ENCODE data around the gene BATF2. TPM values are rescaled to one million over a fixed set of nuclear protein-coding genes. Genes with fewer than 3 reads are reported as not detected.
A peak's percentile ranks its signal among the peaks of the same experiment; 100 is the strongest.

BATF2 gene, protein sequence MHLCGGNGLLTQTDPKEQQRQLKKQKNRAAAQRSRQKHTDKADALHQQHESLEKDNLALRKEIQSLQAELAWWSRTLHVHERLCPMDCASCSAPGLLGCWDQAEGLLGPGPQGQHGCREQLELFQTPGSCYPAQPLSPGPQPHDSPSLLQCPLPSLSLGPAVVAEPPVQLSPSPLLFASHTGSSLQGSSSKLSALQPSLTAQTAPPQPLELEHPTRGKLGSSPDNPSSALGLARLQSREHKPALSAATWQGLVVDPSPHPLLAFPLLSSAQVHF
- total RNA-seq: under 1 TPM in 1 of 3 donors, not detected in 2; 0.33 TPM

DNA sequence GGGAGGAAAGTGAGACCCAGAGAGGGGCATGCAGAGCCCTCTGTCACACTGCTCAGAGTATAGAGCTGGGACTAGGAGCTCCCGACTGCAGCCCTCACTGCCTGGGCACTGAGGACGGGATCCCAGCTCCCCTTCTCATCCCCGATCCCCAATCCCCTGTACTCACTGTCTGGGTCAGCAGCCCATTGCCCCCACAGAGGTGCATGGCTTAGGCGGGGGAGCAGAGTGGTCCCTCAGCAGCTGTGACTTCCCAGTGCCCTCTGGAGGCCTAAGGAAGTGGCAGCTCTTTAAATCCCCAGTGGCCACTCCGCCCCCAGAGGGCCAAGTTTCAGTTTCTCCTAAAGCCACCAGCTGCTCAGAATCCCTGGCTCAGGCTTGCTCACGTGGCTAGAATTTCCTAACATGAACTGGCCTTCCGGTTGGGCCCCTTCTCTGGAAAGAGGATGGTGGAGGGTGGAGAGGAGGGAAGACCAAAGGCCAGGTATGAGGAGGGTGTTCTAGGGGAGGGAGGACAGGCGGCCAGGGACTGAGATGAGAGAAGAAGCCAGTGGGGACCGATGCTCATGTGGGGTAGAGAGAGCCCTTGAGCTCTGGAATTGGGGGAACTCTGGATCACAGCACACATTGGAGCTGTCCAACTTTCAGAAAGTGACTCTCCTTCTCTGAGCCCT is at the start of gene BATF2:
Gene BATF2, minus strand, starts transcription at position 262 of the 671 bp plus-strand sequence. Its CDS starts 57 bp downstream, at position 205.
- H3K27me3 Mint-ChIP-seq (ENCODE audit: low read depth): no peaks in the 10 kb centered on the region
- no peaks in the 10 kb centered on the region for H3K36me3 Mint-ChIP-seq (ENCODE audit: insufficient read depth)
- peaks cover 14% of the 10 kb centered on the region for H3K4me1 Mint-ChIP-seq (ENCODE audit: low read depth)
- DNase-seq: no peak
- H3K9me3 Mint-ChIP-seq: no peaks in the 10 kb centered on the region
- H3K4me3 Mint-ChIP-seq: no peak within 1 kb of the TSS
- ATAC-seq: no peak

DNA sequence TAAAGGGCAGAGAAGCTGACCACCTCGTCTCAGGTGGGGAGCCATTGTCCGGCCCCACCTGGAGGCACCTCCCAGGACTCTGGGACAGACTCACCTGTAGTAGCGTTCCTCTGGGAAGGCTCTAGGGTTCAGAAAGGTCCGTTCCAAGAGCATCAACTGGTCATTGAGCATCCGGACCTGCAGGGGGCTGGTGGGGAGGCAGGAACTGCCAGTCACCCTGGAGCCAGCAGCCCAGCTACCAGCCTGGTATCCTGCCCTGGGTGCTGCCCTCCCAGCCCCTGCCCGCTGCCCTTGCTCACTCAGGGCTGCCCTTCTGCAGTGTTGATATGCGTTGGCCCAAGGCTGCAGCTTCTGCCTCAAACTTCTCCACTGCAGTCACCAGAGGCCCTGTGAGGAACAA is 49.0 kb upstream of the BATF2 start:
- DNase-seq: no peak
- no peak for ATAC-seq
- Mint-ChIP-seq H3K36me3 (ENCODE audit: insufficient read depth) (peaks cover 4% of the 10 kb centered on the region), H3K9me3 (no peaks in the 10 kb centered on the region), H3K27me3 (ENCODE audit: low read depth) (no peaks in the 10 kb centered on the region), H3K4me1 (ENCODE audit: low read depth) (peaks cover 24% of the 10 kb centered on the region), H3K4me3 (no peak overlapping the region)

DNA sequence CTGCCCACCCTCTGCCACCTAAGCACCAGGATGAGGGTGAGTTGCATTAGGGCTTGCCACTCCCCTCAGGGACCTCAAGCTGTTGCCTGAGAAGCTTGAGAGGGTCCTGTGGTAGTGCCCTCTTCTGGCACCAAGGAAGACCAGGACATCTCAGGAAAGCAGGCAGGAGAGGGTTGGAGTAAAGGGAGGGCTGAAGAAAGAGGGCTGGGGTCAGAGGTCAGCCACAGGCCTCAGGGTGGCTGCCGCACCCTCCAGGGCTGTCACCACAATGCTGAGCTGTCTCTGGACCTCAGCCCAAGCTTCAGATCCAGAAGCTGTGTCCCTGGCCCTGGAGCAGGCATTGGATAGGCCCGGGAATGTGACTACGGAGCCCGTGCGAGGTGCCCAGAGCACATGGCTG is 48.3 kb upstream of the BATF2 start:
- Mint-ChIP-seq H3K9me3 (no peaks in the 10 kb centered on the region), H3K36me3 (ENCODE audit: insufficient read depth) (peaks cover 4% of the 10 kb centered on the region), H3K4me3 (no peak overlapping the region), H3K27me3 (ENCODE audit: low read depth) (no peaks in the 10 kb centered on the region), H3K4me1 (ENCODE audit: low read depth) (peaks cover 27% of the 10 kb centered on the region)
- ATAC-seq (no peak), DNase-seq (no peak)

DNA sequence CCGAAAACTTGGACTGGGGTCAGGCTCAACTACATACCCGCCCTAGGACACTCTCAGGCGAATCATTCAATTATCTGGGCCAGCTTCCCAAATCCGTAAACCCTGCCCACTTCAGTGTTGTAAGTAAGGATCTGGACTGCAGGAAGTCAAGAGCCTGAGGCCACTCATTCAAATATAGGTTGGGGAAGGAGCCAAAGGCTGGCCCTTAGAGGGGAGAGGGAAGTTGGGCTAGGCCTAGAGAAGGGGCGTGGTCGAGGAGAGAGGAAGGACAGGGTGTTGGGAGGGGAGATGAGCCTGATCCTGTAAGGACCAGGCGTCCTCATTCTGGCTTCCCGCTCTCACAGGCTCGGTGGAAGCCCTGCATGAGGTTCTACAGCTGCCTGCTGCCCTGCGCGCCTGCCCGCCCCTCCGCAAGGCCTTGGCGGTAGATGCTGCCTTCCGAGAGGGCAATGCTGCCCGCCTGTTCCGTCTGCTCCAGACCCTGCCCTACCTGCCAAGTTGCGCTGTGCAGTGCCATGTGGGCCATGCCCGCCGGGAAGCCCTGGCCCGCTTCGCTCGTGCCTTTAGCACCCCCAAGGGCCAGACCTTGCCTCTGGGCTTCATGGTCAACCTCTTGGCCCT is 47.2 kb upstream of the BATF2 start:
- DNase-seq (no peak), ATAC-seq (no peak)
- Mint-ChIP-seq H3K27me3 (ENCODE audit: low read depth) (no peaks in the 10 kb centered on the region), H3K36me3 (ENCODE audit: insufficient read depth) (peaks cover 4% of the 10 kb centered on the region), H3K4me3 (no peak overlapping the region), H3K4me1 (ENCODE audit: low read depth) (peaks cover 27% of the 10 kb centered on the region), H3K9me3 (no peaks in the 10 kb centered on the region)

DNA sequence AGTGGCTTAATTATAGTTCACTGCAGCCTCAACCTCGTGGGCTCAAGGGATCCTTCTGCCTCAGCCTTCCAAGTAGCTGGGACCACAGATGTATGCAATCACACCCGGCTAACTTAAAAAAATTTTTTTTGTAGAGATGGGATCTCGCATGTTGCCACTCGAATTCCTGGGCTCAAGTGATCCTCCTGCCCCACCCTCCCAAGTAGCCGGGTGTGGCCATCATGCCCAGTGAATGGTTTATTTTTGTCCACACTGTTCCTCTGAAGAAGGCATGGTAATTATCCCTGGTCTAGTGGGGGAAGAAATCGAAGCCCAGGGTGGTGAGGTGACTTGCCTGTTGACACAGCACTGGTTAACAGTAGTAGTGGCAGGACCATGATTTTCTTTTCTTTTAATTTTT is 46.1 kb upstream of the BATF2 start:
- no peak for ATAC-seq
- no peaks in the 10 kb centered on the region for H3K27me3 Mint-ChIP-seq (ENCODE audit: low read depth)
- peaks cover 24% of the 10 kb centered on the region for H3K4me1 Mint-ChIP-seq (ENCODE audit: low read depth)
- peaks cover 4% of the 10 kb centered on the region for H3K36me3 Mint-ChIP-seq (ENCODE audit: insufficient read depth)
- H3K9me3 Mint-ChIP-seq: no peaks in the 10 kb centered on the region
- H3K4me3 Mint-ChIP-seq: peak overlapping the region; percentile 83
- DNase-seq: no peak

DNA sequence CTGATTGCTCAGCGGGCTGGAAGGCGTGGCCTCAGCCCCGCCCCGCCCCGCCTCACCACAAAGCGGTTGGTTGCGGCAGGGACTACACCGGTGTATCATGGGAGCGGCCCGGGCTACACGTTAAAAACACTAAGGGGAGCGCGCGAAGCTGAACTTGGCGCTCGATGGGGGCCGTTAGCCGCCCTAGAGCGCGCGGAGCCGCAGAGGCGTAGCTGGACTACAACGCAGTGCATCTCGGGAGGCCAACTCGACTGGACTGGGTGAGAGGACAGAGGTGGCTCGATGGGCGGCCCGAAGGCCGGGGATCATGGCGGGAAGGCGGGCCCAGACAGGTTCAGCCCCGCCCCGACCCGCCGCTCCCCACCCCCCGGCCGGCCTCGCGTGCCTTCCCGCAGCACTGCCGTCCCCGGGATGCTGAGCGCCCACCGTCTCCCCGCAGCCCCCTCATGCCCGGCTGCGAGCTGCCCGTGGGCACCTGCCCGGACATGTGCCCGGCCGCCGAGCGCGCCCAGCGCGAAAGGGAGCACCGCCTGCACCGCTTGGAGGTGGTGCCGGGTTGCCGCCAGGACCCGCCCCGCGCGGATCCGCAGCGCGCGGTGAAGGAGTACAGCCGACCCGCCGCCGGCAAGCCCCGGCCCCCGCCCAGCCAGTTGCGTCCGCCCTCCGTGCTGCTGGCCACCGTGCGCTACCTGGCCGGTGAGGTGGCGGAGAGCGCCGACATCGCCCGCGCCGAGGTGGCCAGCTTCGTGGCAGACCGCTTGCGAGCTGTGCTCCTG is 44.3 kb upstream of the BATF2 start, which contains the start of gene SAC3D1:
Gene SAC3D1, plus strand, starts transcription at position 364 of the 776 bp plus-strand sequence. Its CDS starts 83 bp downstream, at position 447.
- Mint-ChIP-seq H3K4me1 (ENCODE audit: low read depth) (peaks cover 8% of the 10 kb centered on the region), H3K27me3 (ENCODE audit: low read depth) (no peaks in the 10 kb centered on the region), H3K36me3 (ENCODE audit: insufficient read depth) (peaks cover 4% of the 10 kb centered on the region), H3K4me3 (peak within 1 kb of the TSS; percentile 90), H3K9me3 (no peaks in the 10 kb centered on the region)
- ATAC-seq (peak; percentile 93 to 95), DNase-seq (peak; percentile 76)

DNA sequence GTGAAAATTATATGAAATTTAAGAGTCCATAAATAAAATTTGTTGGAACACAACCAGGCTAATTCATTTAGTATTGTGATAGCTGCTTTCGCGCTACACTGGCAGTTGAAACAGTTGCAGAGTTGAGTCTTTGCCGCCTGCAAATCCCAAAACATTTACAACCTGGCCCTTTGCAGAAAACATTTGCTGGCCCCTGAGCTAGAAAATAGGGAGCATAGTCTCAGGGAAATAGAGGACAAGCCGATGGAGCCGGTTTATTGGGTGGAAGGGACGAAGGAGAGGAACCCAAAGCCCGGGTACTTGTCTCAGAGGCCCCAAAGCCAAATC is 43.7 kb upstream of the BATF2 start:
- H3K4me3 Mint-ChIP-seq: peak overlapping the region; percentile 90
- peaks cover 8% of the 10 kb centered on the region for H3K4me1 Mint-ChIP-seq (ENCODE audit: low read depth)

DNA sequence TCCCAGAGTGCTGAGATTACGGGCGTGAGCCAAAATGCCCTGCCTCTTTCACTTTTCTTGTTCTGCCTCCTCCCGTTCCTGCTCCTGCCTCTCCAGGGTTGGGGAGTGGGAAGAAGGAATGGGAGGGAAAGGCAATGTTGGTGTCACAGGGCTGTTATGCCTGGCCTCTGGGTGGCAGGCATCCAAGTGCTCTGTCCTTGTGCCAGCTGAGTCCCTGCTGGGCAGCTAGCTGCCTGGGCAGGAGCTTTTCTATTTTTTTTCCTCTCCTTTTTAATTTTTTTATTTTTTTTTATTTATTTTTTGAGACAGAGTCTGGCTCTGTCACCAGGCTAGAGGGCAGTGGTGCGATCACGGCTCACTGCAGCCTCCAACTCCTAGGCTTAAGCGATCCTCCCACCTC is 40.2 kb upstream of the BATF2 start:
- H3K27me3 Mint-ChIP-seq (ENCODE audit: low read depth): no peaks in the 10 kb centered on the region
- ATAC-seq (no peak), DNase-seq (no peak)
- no peaks in the 10 kb centered on the region for H3K9me3 Mint-ChIP-seq
- H3K4me1 Mint-ChIP-seq (ENCODE audit: low read depth): peaks cover 4% of the 10 kb centered on the region
- H3K36me3 Mint-ChIP-seq (ENCODE audit: insufficient read depth): no peaks in the 10 kb centered on the region
- H3K4me3 Mint-ChIP-seq: no peak overlapping the region

More for the DNA sequence above, 43.7 kb upstream of the BATF2 start:
- Mint-ChIP-seq H3K9me3 (no peaks in the 10 kb centered on the region), H3K27me3 (ENCODE audit: low read depth) (no peaks in the 10 kb centered on the region), H3K36me3 (ENCODE audit: insufficient read depth) (peaks cover 4% of the 10 kb centered on the region)
- no peak for DNase-seq
- ATAC-seq: no peak

DNA sequence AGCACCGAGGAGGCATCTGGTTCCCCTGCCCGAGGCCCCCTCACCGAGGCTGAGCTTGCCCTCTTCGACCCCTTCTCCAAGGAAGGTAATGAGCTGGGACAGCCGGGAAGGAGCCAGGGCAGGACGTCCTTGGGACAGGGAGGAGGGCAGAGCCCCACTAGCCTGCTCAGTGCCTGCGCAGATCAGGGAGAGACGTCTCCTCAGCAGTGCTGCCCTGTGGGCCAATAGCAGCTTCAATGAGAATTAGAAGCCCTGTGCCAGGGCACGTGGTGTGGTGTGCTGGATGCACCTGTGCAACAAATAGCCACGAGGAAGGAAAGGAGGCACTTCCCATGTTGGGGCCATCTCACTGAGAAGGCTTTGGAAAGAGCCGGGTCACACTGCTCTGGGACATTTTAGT is 38.8 kb upstream of the BATF2 start:
- DNase-seq: no peak
- no peak for ATAC-seq
- Mint-ChIP-seq H3K9me3 (no peaks in the 10 kb centered on the region), H3K4me3 (no peak overlapping the region), H3K4me1 (ENCODE audit: low read depth) (peaks cover 1% of the 10 kb centered on the region), H3K27me3 (ENCODE audit: low read depth) (no peaks in the 10 kb centered on the region), H3K36me3 (ENCODE audit: insufficient read depth) (no peaks in the 10 kb centered on the region)

DNA sequence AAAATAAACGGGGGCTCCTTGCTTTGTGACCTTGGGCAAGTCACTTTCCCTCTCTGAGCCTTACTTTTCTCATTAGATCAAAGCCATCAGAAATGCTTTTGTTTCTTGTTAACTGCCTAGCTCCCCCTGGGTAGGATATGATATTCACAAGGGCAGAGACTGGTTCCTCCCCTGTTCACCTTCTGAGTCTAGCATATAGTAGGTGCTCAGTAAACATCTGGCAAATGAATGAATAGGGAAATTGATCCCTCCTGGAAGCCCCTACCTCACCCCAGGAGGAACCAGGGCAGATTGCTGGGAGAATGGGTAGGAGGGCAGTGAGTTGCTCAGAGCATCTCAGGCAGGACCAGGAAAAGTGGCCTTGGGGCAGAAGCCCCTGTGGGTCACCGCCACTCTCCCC is 37.7 kb upstream of the BATF2 start:
- no peak overlapping the region for H3K4me3 Mint-ChIP-seq
- ATAC-seq: no peak
- no peak for DNase-seq

DNA sequence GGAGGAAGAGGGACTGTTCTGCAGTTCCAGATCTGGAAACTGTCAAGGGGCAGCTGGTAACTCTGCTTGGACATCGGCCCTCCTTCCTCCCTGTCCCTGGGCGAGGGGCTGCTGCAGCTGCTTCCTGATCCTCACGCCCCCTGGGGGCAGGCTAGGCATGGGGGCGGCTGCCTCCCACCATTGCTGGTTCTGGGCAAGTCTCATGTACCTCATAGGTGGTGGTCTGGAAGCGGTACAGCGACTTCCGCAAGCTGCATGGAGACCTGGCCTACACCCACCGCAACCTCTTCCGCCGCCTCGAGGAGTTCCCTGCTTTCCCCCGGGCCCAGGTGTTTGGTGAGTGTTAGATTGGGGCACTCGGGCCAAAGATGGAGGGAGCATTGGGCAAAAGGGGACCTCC is 35.4 kb upstream of the BATF2 start:
- ATAC-seq (no peak), DNase-seq (no peak)
- H3K4me1 Mint-ChIP-seq (ENCODE audit: low read depth): peaks cover 9% of the 10 kb centered on the region
- no peaks in the 10 kb centered on the region for H3K27me3 Mint-ChIP-seq (ENCODE audit: low read depth)
- H3K9me3 Mint-ChIP-seq: no peaks in the 10 kb centered on the region
- H3K4me3 Mint-ChIP-seq: no peak overlapping the region
- H3K36me3 Mint-ChIP-seq (ENCODE audit: insufficient read depth): no peaks in the 10 kb centered on the region

More for the DNA sequence above, 37.7 kb upstream of the BATF2 start:
- Mint-ChIP-seq H3K27me3 (ENCODE audit: low read depth) (no peaks in the 10 kb centered on the region), H3K36me3 (ENCODE audit: insufficient read depth) (no peaks in the 10 kb centered on the region), H3K4me1 (ENCODE audit: low read depth) (no peaks in the 10 kb centered on the region), H3K9me3 (no peaks in the 10 kb centered on the region)

DNA sequence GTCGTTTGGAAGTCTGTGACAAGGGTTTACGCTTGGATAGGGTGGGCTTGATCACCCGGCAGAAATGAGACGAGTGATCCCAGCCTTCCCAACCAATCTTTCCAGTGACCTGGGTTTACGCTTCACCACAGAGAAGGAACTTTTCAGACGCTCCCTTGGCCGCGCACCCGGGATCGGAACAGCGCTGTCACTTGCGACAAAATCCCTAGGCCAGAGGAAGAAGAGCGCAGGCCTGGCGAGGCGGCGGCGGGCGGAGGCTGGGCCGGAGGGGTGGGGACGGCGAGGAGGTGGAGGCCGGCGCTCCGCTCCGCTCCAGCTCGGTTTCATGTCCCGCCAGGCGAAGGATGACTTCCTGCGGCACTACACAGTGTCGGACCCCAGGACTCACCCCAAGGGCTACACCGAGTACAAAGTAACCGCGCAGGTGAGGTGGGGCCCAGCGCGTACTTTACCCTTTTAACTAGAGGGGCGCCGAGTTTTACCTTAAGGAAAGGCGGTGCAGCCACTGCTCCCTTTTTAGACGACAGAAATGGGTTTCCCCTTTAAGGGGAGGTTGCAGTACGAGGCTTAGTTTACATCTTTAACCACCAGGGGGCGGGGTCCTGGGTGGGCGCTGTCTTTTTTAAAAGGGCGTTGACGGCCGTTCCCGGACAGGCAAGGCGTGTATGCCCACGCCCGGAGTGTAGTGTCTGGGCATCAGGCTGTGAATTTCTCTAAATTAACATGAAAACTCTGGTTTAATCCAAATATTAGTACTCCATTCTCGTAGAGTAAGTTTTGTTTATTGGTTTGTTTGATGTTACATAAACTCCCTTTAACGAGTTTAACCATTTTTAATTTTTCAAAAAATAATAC is 30.7 kb upstream of the BATF2 start, which contains the start of gene SNX15:
Gene SNX15, plus strand, starts transcription at position 227 of the 855 bp plus-strand sequence. Its CDS starts 99 bp downstream, at position 326.
- peaks cover 13% of the 10 kb centered on the region for H3K4me1 Mint-ChIP-seq (ENCODE audit: low read depth)
- H3K4me3 Mint-ChIP-seq: peak within 1 kb of the TSS; percentile 82
- no peaks in the 10 kb centered on the region for H3K36me3 Mint-ChIP-seq (ENCODE audit: insufficient read depth)
- DNase-seq (peak; percentile 83), ATAC-seq (peak; percentile 92 to 94)
- no peaks in the 10 kb centered on the region for H3K27me3 Mint-ChIP-seq (ENCODE audit: low read depth)
- no peaks in the 10 kb centered on the region for H3K9me3 Mint-ChIP-seq

DNA sequence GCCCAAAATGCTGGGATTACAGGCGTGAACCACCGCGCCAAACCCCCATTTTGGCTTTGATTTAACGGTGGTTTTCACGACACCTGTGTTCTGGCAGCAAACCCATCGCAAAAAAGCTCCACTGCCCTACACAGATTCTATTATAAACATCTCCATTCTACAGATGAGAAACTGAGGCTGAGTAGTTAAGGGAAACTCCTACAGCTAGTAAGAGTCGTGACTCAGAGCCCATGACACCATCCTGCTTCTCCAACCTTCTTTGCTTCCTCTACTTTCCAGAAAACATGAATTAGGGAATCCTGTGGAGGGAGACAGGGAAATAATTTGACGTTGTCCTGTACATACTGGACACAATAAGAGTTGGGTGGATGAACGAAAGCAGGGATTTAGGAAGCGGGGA is 30.0 kb upstream of the BATF2 start:
- DNase-seq (no peak), ATAC-seq (no peak)
- Mint-ChIP-seq H3K36me3 (ENCODE audit: insufficient read depth) (no peaks in the 10 kb centered on the region), H3K4me3 (peak overlapping the region; percentile 82), H3K4me1 (ENCODE audit: low read depth) (peaks cover 13% of the 10 kb centered on the region), H3K27me3 (ENCODE audit: low read depth) (no peaks in the 10 kb centered on the region), H3K9me3 (no peaks in the 10 kb centered on the region)

All from activated T-cell treated with anti-CD3 and anti-CD28 coated beads, Interleukin-2, amount 50 U/mL, for 4 hours (primary cell).